GM21825 (cell line): Measurements from ENCODE around the gene GRHL3.

Experiments
- ATAC-seq: cut with Tn5 transposase; IDR thresholded peaks from one replicate; pipeline ENCODE4 v1.9.1; 2021; ENCODE audit warnings: mild to moderate bottlenecking, moderate library complexity; ENCODE audit not compliant: unreplicated experiment

Gene GRHL3

GRCh38 chr1:24292887-24293286 is 26.3 kb upstream of the GRHL3 start:
- ATAC-seq = no peak

DNA sequence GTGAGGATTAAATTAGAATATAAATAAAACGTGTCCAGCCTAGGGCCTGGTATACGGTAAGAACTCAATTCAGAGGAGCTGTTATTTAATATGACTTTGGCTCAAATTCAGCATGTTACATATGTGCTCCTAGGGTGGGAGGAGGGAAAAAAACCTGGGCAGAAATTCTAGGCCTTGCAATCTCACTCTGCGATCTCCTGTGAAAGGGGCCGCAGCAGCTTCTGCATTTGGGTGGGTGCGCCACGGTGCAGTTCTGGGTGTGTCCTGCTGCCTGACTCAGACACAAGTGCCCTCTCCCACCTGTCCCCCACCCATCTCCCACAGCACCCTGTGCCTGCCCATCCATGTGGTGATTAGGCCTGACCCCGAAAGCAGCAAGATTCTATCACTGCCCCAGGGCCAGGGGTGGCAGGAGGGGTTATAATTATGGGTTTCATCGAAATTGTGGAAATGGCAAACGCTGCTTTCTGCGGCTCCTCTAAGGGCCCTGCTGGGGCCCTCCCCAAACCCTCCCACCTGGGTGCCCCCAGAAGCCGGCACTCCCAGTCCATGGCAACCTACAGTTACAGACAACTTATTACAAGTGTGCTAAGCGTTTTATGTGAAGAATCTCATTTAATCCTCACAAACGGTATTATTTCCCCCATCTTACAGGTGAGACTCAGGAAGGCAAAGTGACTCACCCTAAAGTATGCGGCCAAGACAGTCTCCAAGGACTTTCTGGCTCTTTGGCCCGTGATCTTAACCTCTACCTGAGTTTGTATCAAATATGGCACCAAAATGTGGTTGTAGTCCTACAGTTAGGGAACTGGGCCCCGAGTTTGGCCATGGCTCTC is 25.5 kb upstream of the GRHL3 start:
- no peak for ATAC-seq

GRCh38 chr1:24294228-24294672 is 24.9 kb upstream of the GRHL3 start:
- ATAC-seq = no peak

GRCh38 chr1:24294716-24295371 is 24.3 kb upstream of the GRHL3 start:
- ATAC-seq = no peak

- no peak for ATAC-seq
Observed at GRCh38 chr1:24295535-24295934, 23.6 kb upstream of the GRHL3 start.

- no peak for ATAC-seq
Observed at GRCh38 chr1:24297187-24297851, 21.8 kb upstream of the GRHL3 start.

GRCh38 chr1:24297852-24298232 is 21.3 kb upstream of the GRHL3 start:
- ATAC-seq = no peak

DNA sequence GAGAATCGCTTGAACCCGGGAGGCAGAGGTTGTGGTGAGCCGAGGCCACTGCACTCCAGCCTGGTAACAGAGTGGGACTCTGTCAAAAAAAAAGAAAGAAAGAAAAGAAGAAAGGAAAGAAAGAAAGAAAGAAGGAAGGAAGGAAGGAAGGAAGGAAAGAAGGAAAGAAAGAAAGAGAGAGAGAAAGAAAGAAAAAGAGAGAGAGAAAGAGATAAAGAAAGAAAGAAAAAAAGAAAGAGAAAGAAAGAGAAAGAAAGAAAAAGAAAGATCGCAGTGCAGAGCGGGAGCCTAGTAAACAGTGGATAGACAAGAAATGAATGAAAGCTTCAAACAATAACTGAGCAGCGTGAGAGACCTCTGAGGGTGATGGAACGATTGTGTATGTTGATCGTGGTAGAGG is 20.6 kb upstream of the GRHL3 start:
- ATAC-seq = no peak

DNA sequence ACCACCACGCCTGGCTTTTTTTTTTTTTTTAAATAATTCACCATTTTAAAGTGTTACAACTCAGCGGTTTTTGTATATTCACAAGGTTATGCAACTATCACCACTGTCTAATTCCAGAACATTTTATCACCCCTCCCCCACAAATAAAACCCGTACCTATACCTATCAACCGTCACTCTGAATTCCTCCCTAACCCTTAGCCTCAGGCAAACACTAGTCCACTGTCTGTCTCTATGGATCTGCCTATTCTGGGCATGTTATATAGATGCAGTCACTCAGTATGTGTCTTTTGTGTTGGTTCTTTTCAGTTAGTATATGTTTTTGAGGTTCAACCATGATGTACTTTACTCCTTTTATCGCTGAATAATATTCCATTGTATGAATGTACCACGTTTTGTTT is 19.3 kb upstream of the GRHL3 start:
- no peak for ATAC-seq

DNA sequence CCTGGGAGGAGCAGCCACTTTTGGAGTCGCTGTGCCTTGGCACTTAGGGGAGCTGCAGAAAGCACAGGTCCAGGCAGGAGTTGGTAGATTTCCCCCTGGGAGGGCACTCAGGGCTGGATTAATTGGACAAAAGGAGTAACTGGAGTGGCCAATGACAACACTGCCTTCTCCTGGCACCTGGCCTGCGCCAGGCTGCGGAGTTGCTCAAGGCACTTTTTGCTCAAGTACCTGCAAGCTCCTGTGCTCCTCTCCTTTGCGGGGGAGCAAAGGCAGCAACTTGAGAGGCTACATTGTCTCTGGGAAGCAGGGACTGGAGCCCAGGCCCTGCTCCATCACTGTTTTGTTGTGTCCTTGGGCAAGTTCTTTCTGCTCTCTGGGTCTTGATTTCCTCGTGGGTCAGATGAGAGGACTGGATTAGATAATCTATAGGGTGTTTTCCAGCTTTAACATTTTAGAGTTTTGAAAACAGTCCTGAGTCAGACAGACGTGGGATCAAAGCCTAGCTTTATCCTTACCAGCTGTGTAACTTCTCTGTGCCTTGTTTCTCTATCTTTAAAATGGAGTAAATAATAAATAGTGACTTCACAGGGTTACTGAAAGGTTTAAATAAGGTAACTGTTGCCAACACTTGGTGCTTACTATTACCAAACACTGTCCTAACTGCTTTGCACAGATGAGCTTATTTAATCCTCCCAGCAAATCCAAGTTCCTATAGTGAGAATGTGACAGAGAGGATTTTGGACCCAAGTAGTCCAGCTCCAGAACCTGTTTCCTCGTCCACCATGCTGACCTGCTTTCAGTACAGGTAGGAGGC is 18.0 kb upstream of the GRHL3 start:
- no peak for ATAC-seq

- no peak for ATAC-seq
Observed at GRCh38 chr1:24301785-24302175, 17.4 kb upstream of the GRHL3 start.

GRCh38 chr1:24302209-24302611 is 16.9 kb upstream of the GRHL3 start:
- no peak for ATAC-seq

DNA sequence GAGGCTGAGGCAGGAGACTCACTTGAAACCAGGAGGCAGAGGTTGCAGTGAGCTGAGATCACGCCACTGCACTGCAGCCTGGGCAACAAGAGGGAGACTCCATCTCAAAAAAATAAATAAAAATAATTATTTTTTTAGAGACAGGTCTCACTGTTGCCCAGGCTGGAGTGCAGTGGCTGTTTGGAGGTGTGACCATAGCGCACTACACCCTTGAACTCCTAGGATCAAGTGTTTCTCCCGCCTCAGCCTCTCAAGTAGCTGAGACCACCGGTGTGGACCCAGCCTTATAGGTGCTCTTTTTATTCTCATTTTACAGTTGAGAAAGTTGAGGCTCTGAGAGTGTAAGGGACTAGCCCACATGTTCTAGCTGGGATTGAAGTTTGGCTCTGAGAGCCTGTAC is 15.6 kb upstream of the GRHL3 start:
- no peak for ATAC-seq

- ATAC-seq = no peak
Observed at GRCh38 chr1:24304763-24305162, 14.4 kb upstream of the GRHL3 start.

DNA sequence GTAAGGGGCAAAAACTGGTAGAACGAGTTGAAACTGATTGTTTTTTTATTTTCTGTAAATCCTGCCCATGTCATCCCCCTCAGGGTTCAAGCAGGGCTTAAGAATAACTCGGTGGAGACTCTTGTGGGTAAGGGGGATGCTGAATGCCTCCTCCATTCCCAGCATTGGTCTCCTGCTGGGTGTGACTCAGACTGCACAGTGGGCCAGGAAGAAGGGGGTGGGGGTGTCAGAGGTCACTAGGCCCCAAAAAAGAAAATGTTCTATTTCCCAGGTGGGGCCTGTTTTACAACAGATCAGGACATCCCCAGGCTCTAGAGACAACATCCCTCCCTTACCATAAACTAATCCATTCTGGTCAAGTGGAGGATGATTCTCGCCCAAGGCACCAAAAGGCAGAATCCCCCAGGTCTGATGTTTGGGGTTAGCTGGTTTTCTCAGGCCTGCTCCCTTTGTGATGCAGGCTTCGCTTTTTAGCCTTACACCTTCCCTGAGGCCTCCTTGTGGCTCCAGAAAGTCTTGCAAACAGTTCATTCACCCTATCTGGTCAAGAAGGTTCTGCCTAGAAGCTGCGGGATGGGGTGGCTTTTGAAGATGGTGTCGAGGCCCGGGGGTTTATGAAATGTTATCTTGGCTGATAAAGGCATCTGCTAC is 10.7 kb upstream of the GRHL3 start:
- ATAC-seq = no peak

- no peak for ATAC-seq
Observed at GRCh38 chr1:24309762-24310485, 9.2 kb upstream of the GRHL3 start.

DNA sequence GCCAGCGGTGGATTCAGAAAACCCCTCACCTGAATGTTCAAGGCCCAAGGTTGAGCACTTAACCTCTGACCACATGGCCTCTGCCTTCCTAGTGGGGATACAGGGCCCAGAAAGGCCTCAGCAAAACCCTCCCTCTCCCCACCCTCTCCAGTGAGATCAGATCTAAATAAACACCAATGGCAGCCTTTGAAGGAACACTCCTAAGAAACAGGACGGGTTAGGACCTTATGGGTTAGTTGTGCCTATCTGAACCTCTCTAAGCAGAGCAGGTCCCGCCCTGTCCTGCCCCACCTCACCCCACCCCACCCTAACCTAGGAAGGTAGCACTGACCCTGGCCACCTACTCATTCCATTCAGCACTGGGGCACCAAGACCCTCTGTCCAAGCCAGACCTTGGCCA is 7.9 kb upstream of the GRHL3 start:
- no peak for ATAC-seq

DNA sequence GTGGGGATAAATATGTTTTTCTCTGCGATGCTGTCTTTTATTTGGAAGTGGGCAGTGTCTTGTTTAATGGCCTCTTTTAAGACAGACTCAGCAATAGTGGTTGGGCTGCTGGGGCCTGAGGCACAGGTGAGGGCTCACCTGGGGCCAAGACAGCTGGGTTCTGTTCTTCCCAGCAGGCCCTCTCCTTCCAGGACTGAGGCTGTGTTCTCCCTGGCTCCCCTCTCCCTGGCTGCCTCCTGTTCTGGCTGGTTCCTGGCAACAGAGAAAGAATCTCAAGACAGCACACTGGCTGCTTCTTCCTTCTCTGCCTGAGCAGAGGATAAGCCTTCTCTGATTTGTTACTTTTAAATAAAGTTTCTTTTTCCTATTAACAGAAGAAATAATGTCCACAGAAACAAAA is 7.4 kb upstream of the GRHL3 start:
- no peak for ATAC-seq

DNA sequence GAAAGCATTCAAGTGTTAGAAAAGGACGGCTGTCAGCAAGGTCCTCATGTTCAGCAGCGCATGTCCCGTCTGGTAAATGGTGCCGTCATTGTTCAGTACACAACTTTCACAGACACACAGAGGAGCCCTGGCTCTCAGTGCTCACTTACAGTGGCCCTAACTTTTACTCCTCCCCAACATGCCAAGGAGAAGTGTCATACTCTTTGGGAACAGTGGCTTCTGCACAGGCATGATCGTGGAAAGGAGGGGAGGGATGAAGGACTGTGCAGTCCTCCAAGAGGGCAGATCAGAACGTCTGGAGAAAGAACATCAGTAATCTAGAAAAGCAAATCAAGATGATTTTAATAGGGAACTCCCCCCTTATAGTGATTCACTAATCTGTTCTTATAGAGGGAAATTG is 3.8 kb upstream of the GRHL3 start:
- no peak for ATAC-seq

DNA sequence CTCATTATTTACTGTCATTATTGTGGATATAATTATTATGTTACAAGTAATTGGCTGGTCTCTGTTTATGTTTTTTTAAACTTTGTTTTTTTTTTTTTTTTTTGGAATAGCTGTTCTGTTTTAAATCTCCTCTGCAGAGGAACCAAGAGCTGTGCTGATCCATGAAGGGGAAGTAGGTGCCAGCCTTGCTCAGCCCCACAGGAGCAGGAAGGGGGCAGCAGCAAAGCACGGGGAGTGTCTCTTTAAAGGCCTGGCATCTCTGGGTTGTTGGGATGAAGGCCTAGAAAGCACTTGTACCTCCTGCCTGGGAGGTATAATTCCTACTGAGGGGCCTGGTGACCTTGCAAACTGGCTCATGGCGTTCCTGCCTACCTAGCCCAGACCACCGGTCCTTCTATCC is 2.5 kb upstream of the GRHL3 start:
- no peak for ATAC-seq
